DND-41 (cell line): Measurements from ENCODE around the gene SAG.

Experiments used
- EZH2 ChIP-seq: IDR thresholded peaks from 3 replicates; pipeline ENCODE4 v1.6.1; 2012; ENCODE audit warnings: borderline replicate concordance, low read depth, mild to moderate bottlenecking, moderate library complexity, low read length, inconsistent platforms; ENCODE audit not compliant: severe bottlenecking
- TF ChIP-seq, protein P1 (sequence below): IDR thresholded peaks from 2 replicates; pipeline ENCODE4 v1.5.1; 2012; ENCODE audit warnings: borderline replicate concordance, low read length, moderate library complexity, mild to moderate bottlenecking; ENCODE audit not compliant: poor library complexity, severe bottlenecking; ENCODE audit errors: extremely low read depth

DNA sequence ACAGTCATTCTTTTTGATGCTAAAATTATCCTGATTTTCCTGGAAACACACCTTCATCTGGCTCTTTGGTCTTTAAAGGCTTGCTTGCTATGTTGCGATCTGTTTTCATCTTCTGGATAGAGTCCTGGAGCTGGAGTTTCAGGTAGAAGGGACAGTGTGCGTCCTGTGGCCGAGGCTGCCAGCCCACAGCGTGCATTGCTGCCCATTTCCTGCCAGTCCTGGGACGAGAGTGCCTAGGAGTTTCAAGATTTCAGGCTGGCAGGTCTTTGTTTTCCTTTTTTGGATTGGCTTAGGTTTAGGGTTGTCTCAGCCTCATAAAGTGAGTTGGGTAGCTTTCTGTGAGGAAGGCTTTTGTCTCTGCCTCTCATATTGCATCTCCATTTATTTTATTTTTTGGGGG is 61.1 kb downstream of the SAG start:
- TF ChIP-seq, protein P1, sequence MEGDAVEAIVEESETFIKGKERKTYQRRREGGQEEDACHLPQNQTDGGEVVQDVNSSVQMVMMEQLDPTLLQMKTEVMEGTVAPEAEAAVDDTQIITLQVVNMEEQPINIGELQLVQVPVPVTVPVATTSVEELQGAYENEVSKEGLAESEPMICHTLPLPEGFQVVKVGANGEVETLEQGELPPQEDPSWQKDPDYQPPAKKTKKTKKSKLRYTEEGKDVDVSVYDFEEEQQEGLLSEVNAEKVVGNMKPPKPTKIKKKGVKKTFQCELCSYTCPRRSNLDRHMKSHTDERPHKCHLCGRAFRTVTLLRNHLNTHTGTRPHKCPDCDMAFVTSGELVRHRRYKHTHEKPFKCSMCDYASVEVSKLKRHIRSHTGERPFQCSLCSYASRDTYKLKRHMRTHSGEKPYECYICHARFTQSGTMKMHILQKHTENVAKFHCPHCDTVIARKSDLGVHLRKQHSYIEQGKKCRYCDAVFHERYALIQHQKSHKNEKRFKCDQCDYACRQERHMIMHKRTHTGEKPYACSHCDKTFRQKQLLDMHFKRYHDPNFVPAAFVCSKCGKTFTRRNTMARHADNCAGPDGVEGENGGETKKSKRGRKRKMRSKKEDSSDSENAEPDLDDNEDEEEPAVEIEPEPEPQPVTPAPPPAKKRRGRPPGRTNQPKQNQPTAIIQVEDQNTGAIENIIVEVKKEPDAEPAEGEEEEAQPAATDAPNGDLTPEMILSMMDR: no peak
- no peak for TF ChIP-seq EZH2
